ENCODE data around the gene PAX2. TPM values are rescaled to one million over a fixed set of nuclear protein-coding genes. Genes with fewer than 3 reads are reported as not detected.

PAX2 gene
- total RNA-seq, 2 experiments from 2014 or later, result not detected

DNA sequence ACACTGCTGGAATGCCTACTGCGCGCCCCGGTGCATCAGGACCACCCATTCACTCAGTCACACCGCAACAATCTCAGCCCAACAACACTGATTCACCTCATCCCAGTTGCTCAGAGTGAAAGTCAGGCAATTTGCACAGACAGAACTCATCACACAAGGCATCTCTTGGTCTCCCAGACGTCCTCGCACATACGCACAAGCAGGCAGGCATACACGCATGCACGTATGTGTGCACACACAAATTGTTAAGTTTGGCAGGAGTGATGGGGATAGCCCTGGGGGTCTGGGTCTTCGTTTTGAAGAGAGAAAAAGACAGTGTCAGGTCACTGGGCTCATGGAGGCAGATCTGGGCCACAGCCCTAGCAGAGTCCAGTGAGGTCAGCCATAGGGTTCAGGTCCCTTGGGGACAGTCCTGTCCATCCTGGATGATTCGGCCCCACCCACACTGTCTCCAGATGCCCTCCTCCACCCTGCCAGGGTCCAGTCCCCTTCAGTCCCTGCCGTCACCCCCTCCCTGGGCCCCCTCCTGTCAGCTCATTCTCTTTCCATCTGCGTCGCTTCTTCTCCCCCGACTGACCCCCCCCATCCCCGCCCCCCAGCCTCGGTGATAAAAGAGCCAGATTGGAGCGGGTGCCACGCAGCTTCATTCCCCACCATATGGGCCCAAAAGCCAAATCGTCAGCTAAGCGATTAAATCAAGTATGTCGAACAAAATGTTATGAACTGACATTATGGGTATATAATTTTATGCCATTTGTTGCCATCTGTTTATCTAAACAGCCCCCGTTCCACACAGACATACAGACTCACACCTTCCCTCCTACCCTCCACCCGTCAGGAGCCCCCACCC lies 118.9 kb downstream of the PAX2 start:
- DNase-seq, result no peak
- Mint-ChIP-seq H3K9me3 (no peaks in the 10 kb centered on the region), H3K4me3 (no peak overlapping the region), H3K4me1 (ENCODE audit: low read depth) (no peaks in the 10 kb centered on the region), H3K27me3 (peaks cover 42% of the 10 kb centered on the region), H3K36me3 (ENCODE audit: low read depth) (no peaks in the 10 kb centered on the region), H3K27ac (no peak overlapping the region)
- ATAC-seq, result no peak
- TF ChIP-seq, protein P1, sequence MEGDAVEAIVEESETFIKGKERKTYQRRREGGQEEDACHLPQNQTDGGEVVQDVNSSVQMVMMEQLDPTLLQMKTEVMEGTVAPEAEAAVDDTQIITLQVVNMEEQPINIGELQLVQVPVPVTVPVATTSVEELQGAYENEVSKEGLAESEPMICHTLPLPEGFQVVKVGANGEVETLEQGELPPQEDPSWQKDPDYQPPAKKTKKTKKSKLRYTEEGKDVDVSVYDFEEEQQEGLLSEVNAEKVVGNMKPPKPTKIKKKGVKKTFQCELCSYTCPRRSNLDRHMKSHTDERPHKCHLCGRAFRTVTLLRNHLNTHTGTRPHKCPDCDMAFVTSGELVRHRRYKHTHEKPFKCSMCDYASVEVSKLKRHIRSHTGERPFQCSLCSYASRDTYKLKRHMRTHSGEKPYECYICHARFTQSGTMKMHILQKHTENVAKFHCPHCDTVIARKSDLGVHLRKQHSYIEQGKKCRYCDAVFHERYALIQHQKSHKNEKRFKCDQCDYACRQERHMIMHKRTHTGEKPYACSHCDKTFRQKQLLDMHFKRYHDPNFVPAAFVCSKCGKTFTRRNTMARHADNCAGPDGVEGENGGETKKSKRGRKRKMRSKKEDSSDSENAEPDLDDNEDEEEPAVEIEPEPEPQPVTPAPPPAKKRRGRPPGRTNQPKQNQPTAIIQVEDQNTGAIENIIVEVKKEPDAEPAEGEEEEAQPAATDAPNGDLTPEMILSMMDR (IDR thresholded peaks at IDR 0.05), result no peak
- POLR2A ChIA-PET, result no interaction called here
- CTCF ChIA-PET, result no interaction called here
- intact Hi-C loops (cut with micrococcal nuclease), result no loop called here

DNA sequence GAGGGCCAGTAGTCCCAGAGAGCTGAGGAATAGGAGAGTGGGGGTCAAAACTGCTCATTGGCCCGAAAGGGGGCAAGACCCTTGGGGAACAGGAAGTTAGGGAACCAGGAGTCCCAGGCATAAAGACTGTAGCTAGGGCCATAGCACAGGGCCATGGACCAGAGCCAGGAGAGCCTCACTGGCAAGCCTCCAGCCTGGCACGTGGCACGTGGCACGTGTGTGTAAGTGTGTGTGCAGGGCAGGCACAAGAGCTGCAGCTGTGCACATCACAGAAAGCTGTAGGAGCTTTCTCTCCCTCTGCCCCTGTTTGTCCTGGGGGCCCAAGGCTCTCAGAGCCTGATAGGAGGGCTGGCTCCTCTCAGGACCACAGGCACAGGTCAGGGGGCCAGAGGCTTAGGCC lies 119.6 kb downstream of the PAX2 start:
- TF ChIP-seq, protein P1 (IDR thresholded peaks at IDR 0.05), result no peak
- Mint-ChIP-seq H3K36me3 (ENCODE audit: low read depth) (no peaks in the 10 kb centered on the region), H3K4me3 (no peak overlapping the region), H3K27ac (no peak overlapping the region), H3K4me1 (ENCODE audit: low read depth) (no peaks in the 10 kb centered on the region), H3K27me3 (peaks cover 38% of the 10 kb centered on the region), H3K9me3 (no peaks in the 10 kb centered on the region)
- CTCF ChIA-PET, result no interaction called here
- no peak for DNase-seq
- POLR2A ChIA-PET, result no interaction called here
- no peak for ATAC-seq
- intact Hi-C loops (cut with micrococcal nuclease), result no loop called here

DNA sequence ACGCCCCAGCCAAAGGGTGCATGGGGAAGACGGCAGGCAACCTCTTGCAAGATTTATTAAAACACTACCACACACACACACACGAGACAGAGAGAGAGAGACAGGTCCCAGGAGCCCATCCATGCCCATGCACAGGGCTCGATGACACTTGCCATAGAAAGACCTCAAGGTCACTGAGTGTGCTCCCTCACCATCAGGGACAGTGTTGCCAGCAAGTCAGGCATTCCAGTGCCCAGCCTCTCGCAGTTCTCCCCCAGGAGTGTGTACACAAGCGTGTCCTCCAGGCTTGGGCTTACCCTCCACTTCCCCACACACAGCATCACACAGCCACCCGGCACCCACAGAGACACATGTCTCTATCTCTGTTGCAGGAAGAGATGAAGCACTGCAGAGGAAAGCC lies 120.6 kb downstream of the PAX2 start:
- Mint-ChIP-seq H3K27me3 (peaks cover 33% of the 10 kb centered on the region), H3K36me3 (ENCODE audit: low read depth) (no peaks in the 10 kb centered on the region), H3K27ac (no peak overlapping the region), H3K4me1 (ENCODE audit: low read depth) (no peaks in the 10 kb centered on the region), H3K9me3 (no peaks in the 10 kb centered on the region), H3K4me3 (no peak overlapping the region)
- ChIA-PET CTCF (interaction anchor here (2.6 kb wide), 1 partner anchor 12 kb away, joined by 10 read pairs; no protein-coding TSS in a partner anchor), POLR2A (no interaction called here)
- ATAC-seq (no peak), DNase-seq (no peak)
- TF ChIP-seq, protein P1 (IDR thresholded peaks at IDR 0.05), result no peak
- intact Hi-C loops (cut with micrococcal nuclease), result no loop called here

DNA sequence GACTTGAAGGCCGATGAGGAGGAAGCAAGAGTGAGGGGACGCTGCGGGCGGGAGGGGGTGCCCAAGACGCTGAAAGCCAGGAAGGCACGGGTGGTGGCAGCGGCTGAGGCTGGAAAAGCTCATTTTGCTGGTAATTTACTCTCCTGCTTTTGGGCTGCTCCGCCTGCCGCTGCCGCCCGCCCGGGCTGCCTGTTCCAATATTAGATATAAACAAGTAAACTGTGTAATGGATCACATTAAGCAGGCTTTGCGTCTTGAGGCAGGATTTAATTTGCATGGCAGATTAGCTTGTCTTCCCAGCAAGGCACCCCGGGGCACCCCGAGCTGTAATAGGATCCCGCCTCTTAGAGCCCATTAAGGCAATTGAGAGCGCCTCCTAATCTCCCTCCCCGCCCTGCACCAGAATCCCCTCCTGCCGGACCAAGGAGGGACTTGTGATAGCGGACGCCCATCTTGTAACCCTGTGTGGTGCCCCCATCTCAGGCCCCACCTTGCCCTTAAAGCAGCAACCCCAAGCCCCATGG lies 121.3 kb downstream of the PAX2 start:
- intact Hi-C loops (cut with micrococcal nuclease), result no loop called here
- CTCF ChIA-PET, result interaction anchor here (2.6 kb wide), 1 partner anchor 11 kb away, joined by 10 read pairs; no protein-coding TSS in a partner anchor
- Mint-ChIP-seq H3K9me3 (no peaks in the 10 kb centered on the region), H3K4me3 (no peak overlapping the region), H3K27ac (no peak overlapping the region), H3K4me1 (ENCODE audit: low read depth) (no peaks in the 10 kb centered on the region), H3K27me3 (peaks cover 31% of the 10 kb centered on the region), H3K36me3 (ENCODE audit: low read depth) (no peaks in the 10 kb centered on the region)
- TF ChIP-seq, protein P1 (IDR thresholded peaks at IDR 0.05), result no peak
- DNase-seq (no peak), ATAC-seq (no peak)
- POLR2A ChIA-PET, result no interaction called here

DNA sequence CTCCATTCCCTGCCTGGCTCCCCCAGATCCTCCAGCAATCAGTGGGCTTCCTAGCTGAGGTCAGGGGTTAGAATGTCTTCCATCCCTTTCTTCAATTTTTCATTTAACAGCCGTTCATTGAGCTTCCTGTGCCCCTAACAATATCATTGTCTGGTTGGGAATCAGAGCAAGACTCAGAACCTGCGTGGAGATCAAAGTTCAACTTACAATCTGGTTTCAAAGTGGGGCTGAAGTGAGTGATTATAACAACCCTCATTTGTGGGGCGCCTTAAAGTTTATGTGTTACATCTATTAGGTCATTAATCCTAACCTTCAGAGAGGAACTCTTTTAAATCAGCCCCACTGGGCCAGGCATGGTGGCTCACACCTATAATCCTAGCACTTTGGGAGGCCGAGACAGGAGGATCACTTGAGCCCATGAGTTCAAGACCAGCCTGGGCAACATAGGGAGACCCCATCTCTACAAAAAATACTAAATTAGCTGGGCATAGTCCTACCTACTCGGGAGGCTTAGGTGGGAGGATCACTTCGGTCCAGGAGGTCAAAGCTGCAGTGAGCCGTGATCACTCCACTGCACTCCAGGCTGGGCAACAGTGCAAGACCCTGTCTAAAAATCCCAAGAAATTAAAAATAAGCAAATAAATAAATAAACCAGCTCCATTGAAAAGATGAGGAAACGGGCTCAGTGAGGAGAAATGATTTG lies 122.0 kb downstream of the PAX2 start:
- Mint-ChIP-seq H3K4me3 (no peak overlapping the region), H3K36me3 (ENCODE audit: low read depth) (no peaks in the 10 kb centered on the region), H3K9me3 (no peaks in the 10 kb centered on the region), H3K4me1 (ENCODE audit: low read depth) (no peaks in the 10 kb centered on the region), H3K27ac (no peak overlapping the region), H3K27me3 (peaks cover 27% of the 10 kb centered on the region)
- intact Hi-C loops (cut with micrococcal nuclease), result no loop called here
- ChIA-PET POLR2A (no interaction called here), CTCF (interaction anchor here (2.6 kb wide), 1 partner anchor 10 kb away, joined by 10 read pairs; no protein-coding TSS in a partner anchor)
- ATAC-seq (no peak), DNase-seq (no peak)
- TF ChIP-seq, protein P1 (IDR thresholded peaks at IDR 0.05), result no peak
